Measurements from ENCODE around the gene FAM53A.

GRCh38 chr4:1713003-1713851, 29.1 kb upstream of the FAM53A start:
- TF ChIP-seq CTCF (IDR thresholded peaks at IDR 0.05) (no peak), EP300 (IDR thresholded peaks at IDR 0.05) (no peak), POLR2A (IDR thresholded peaks at IDR 0.05) (no peak)
